BJ (cell line): Measurements from ENCODE around the gene ANKS1A. TPM values are rescaled to one million over a fixed set of nuclear protein-coding genes. Genes with fewer than 3 reads are reported as not detected.
A peak's percentile ranks its signal among the peaks of the same experiment; 100 is the strongest.

ENCODE experiments used
- CTCF ChIA-PET: fragments of 350-600 bp; formaldehyde crosslinking; extraction: SDS; loops from one replicate; lab custom pipeline; 2021; ENCODE audit warnings: antibody characterized with exemption, inconsistent platforms; lab: Yijun Ruan, JAX
- POLR2A ChIA-PET: fragments of 300-600 bp; sonication (Branson Sonifier 250); formaldehyde crosslinking; extraction: SDS; loops from one replicate; lab custom pipeline; 2021; ENCODE audit warnings: antibody characterized with exemption; lab: Charles Lee
- DNase-seq: peaks from one replicate; pipeline ENCODE4 v3.0.0-alpha.2; 2011; ENCODE audit warnings: low read depth
- H3K27me3 ChIP-seq: 2 replicates; pipeline ENCODE4 v1.6.0; 2011; ENCODE audit warnings: low read length; ENCODE audit not compliant: control insufficient read depth, insufficient read depth
- H3K36me3 ChIP-seq: 2 replicates; pipeline ENCODE4 v1.5.1; 2011; ENCODE audit warnings: low read length; ENCODE audit not compliant: control insufficient read depth, insufficient read depth
- H3K4me3 ChIP-seq: 2 replicates; pipeline ENCODE4 v1.5.1; 2011; ENCODE audit warnings: low read depth, mild to moderate bottlenecking, control low read depth, low read length
- polyA plus RNA-seq: library from polyadenylated mRNA; depleted of rRNA; stranded (reverse); fragments of >200 nt; gene quantifications from 2 replicates; pipeline ENCODE4 v1.2.3, GENCODE V29; 2011
- TF ChIP-seq, protein P1 (sequence below): IDR thresholded peaks from 2 replicates; pipeline ENCODE4 v1.5.1; 2011; ENCODE audit warnings: low read depth, mild to moderate bottlenecking, control low read depth, inconsistent platforms, low read length, moderate library complexity; ENCODE audit not compliant: insufficient read depth

The ANKS1A gene
- polyA plus RNA-seq, 1 experiment: 4.2 TPM

DNA sequence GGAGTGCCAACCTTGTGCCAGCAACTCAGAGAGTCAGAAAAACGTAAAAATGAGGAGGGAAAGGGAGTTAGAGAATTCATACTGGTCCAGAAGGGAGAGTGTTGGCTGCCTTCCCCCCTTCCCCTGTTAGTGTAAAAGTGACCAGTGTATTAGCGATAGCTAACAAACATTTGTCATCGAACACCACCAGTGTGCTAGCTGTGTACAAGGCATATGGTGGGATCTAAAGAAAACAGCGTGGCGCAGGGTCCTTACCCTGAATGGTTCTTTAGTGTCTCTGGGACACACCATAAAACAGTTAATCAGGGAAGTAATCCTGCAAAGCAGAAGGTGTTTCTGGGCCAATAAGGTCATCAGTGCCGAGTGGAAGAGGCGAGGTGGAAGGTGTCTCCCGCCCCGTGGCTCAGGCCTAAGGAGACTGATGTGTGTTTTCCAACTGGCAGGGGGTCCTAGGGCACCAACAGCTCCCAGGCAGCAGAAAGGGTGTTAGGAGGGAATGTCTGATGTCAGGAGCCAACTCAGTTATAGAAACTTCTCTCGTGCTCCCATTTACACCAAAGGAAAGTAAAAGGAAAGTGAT, 160.2 kb downstream of the ANKS1A start:
- ChIA-PET CTCF (interaction anchor here (1.1 to 3.1 kb wide), 7 partner anchors 28 to 192 kb away, joined by 3 to 19 read pairs (median 4); no protein-coding TSS in a partner anchor), POLR2A (no interaction called here)
- no peaks in the 10 kb centered on the region for H3K27me3 ChIP-seq
- no peak for DNase-seq
- no peaks in the 10 kb centered on the region for H3K36me3 ChIP-seq
- TF ChIP-seq, protein P1, sequence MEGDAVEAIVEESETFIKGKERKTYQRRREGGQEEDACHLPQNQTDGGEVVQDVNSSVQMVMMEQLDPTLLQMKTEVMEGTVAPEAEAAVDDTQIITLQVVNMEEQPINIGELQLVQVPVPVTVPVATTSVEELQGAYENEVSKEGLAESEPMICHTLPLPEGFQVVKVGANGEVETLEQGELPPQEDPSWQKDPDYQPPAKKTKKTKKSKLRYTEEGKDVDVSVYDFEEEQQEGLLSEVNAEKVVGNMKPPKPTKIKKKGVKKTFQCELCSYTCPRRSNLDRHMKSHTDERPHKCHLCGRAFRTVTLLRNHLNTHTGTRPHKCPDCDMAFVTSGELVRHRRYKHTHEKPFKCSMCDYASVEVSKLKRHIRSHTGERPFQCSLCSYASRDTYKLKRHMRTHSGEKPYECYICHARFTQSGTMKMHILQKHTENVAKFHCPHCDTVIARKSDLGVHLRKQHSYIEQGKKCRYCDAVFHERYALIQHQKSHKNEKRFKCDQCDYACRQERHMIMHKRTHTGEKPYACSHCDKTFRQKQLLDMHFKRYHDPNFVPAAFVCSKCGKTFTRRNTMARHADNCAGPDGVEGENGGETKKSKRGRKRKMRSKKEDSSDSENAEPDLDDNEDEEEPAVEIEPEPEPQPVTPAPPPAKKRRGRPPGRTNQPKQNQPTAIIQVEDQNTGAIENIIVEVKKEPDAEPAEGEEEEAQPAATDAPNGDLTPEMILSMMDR: no peak
- H3K4me3 ChIP-seq: no peak overlapping the region

DNA sequence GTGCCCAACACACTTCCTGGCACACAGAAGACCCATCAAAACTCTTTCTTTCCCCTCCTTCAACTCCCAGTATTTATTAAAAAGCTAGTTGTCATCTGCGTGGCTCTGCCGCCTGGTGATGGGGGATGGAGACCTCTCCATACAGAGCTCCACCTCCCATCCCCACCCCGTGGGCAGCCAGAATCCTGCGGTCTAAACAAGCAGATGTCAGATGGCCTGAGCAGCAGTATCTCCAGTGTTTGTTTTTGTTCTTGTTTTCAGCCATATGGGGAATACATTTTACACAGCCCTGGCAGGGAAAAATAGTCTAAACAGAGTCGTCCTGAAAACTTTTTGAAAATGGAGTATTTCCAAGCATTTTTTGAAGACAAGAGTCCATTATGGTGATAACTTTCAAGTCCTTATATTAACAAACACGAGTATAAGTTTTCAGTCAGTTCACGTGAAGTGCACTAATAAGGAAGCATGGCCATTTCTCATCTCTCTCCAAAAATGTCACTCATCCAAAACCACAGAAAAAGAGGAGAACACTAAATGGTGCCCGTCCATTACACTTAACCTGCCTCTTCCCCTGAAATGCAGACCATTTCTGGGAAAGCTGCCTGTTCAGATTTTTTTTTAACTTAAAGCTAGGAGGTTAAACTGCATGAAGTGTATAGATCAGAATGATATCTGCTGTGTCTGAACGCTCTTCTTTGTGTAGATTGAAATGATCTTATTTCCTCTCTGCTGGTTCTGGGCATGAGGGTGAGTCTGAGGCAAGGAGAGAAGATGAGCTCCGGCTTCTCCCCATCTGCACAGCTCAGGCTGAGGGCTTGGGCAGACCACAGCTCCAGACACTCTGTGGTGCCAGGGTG, 161.1 kb downstream of the ANKS1A start:
- DNase-seq: peak; percentile 52
- ChIA-PET POLR2A (no interaction called here), CTCF (interaction anchor here (0.6 to 3.1 kb wide), 9 partner anchors 9 to 191 kb away, joined by 3 to 19 read pairs (median 4); no protein-coding TSS in a partner anchor)
- no peaks in the 10 kb centered on the region for H3K27me3 ChIP-seq
- H3K4me3 ChIP-seq: no peak overlapping the region
- TF ChIP-seq, protein P1: no peak
- H3K36me3 ChIP-seq: no peaks in the 10 kb centered on the region

DNA sequence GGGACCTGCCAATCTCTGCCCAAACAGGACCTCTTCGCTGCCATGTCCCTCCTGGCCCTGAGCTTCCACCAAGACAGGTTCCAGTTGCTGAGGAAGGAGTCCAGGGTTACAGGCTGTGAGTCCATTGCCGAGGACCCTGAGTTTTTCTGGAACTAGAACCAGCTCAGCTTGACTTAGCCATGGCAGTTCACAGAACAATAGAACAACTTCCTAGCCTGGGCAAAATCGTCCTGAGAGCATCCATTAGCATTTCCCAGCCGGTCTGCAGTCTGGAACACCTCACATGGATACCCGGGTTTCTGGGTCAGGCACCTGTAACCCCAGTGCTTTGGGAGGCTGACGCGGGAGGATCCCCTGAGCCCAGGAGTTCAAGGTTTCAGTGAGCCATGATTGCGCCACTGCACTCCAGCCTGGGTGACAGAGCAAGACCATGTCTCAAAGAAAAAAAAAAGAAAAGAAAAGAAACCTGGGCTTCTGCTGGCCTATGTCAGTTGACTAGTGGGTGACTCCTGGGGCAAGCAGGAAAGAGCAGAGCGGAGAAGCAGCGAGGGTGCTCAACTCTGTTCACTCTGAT, 161.8 kb downstream of the ANKS1A start:
- TF ChIP-seq, protein P1: no peak
- CTCF ChIA-PET: interaction anchor here (0.6 to 3.1 kb wide), 5 partner anchors 10 to 190 kb away, joined by 3 to 19 read pairs (median 5); no protein-coding TSS in a partner anchor
- H3K4me3 ChIP-seq: no peak overlapping the region
- POLR2A ChIA-PET: no interaction called here
- no peaks in the 10 kb centered on the region for H3K36me3 ChIP-seq
- H3K27me3 ChIP-seq: no peaks in the 10 kb centered on the region
- no peak for DNase-seq

DNA sequence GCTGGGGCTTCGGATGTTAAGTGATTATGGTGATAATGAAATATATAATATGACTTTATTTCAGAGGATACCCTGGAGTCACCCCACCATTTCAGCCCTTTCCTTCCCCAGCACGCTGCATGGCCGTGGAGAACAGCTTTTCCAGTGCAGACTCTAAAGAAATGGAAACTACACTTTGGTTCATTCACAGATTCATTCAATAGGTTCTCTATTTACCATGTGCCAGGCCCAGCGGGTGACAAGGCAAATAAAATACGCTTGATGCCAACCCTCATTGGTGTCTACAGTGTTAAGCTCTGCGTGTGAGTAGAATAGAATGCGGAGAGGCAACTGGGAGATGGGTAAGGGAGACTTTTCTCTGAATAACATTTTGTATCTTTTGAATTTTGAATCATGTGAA, 162.3 kb downstream of the ANKS1A start:
- H3K27me3 ChIP-seq: no peaks in the 10 kb centered on the region
- POLR2A ChIA-PET: no interaction called here
- TF ChIP-seq, protein P1: no peak
- no peak overlapping the region for H3K4me3 ChIP-seq
- H3K36me3 ChIP-seq: no peaks in the 10 kb centered on the region
- DNase-seq: no peak
- CTCF ChIA-PET: interaction anchor here (1.2 to 1.3 kb wide), 2 partner anchors 11 to 36 kb away, joined by 3 to 4 read pairs; no protein-coding TSS in a partner anchor
